HepG2 (cell line): ENCODE results near the gene DCDC1. TPM values are rescaled to one million over a fixed set of nuclear protein-coding genes. Genes with fewer than 3 reads are reported as not detected.

Experiments used
- ATAC-seq: fragments of 200-7000 bp; cut with Tn5 transposase; 3 replicates; pipeline ENCODE4 v1.9.1; 2020; ENCODE audit warnings: mild to moderate bottlenecking, moderate library complexity
- BruUV-seq: library from RNA; stranded (reverse); fragments of 400-500 nt; replicated peaks from 2 replicates; lab custom pipeline; 2021; lab: Mats Ljungman, UMichigan
- CTCF ChIA-PET: fragments of 300-600 bp; formaldehyde crosslinking; extraction: SDS; loops from one replicate; lab custom pipeline; 2021; ENCODE audit warnings: low total read pairs, inconsistent platforms, low intra/inter-chr PET ratio; lab: Yijun Ruan, JAX
- POLR2A ChIA-PET: fragments of 350-600 bp; sonication (Branson Sonifier 250); formaldehyde crosslinking; loops from one replicate; lab custom pipeline; 2020; ENCODE audit warnings: antibody characterized with exemption, inconsistent platforms; lab: Yijun Ruan, JAX
- DNase-seq: peaks from one replicate; pipeline ENCODE4 v3.0.0-alpha.2; 2015; ENCODE audit warnings: low spot score
- FAIRE-seq: peaks from 3 replicates; lab custom pipeline; 2011; peaks lifted over from hg19 to GRCh38; lab: Jason Lieb, UNC
- H2AFZ ChIP-seq: one replicate; pipeline ENCODE4 v1.6.1; 2011; ENCODE audit warnings: low read length, inconsistent platforms
- H3K27ac ChIP-seq: fragments of 300-600 bp; 3 replicates; pipeline ENCODE4 v1.8.0; 2011; ENCODE audit warnings: mixed run types, mild to moderate bottlenecking, mixed read lengths, low read length, inconsistent platforms; ENCODE audit not compliant: insufficient read depth; ENCODE audit errors: extremely low read length
- H3K27me3 ChIP-seq, 2 experiments: fragments of 200-600 bp in 1 of 2; 2 replicates in 1 of 2; 3 replicates in 1 of 2; pipeline versions ENCODE4 v1.6.0 to v1.8.0; 2011; ENCODE audit warnings: low read length in 2 of 2, mild to moderate bottlenecking in 2 of 2, moderate library complexity in 2 of 2, inconsistent platforms in 1 of 2; ENCODE audit not compliant: insufficient read depth in 2 of 2, control insufficient read depth in 1 of 2
- H3K36me3 ChIP-seq, 2 experiments: fragments of 200-600 bp in 1 of 2; replicated peaks in 1 of 2; 2 replicates in 1 of 2; 3 replicates in 1 of 2; pipeline versions ENCODE4 v1.5.1 to v1.8.0; 2011; ENCODE audit warnings: low read length in 2 of 2, inconsistent platforms in 1 of 2; ENCODE audit not compliant: insufficient read depth in 2 of 2, control insufficient read depth in 1 of 2
- H3K4me1 ChIP-seq: 2 replicates; pipeline ENCODE4 v1.5.1; 2012; ENCODE audit warnings: low read length, inconsistent platforms; ENCODE audit not compliant: insufficient read depth
- H3K4me2 ChIP-seq: 2 replicates; pipeline ENCODE4 v1.6.0; 2011; ENCODE audit warnings: low read depth, low read length, inconsistent platforms
- H3K4me3 ChIP-seq, 3 experiments: fragments of 200-600 bp in 1 of 3; sonication (generic), shearing (Covaris generic) in 1 of 3; replicated peaks in 1 of 3; 2 replicates each; pipeline ENCODE4 v1.5.1; 2011 to 2016; ENCODE audit warnings: low read length in 3 of 3, inconsistent platforms in 2 of 3, low read depth in 2 of 3, mild to moderate bottlenecking in 2 of 3, control low read depth in 1 of 3, mixed read lengths in 1 of 3; ENCODE audit not compliant: insufficient read depth in 1 of 3
- H3K79me2 ChIP-seq: one replicate; pipeline ENCODE4 v1.6.1; 2011; ENCODE audit warnings: low read length, inconsistent platforms; ENCODE audit not compliant: insufficient read depth
- H3K9ac ChIP-seq: 2 replicates; pipeline ENCODE4 v1.6.0; 2011; ENCODE audit warnings: mild to moderate bottlenecking, low read depth, low read length, inconsistent platforms; ENCODE audit not compliant: insufficient read depth
- H3K9me3 ChIP-seq: 2 replicates; pipeline ENCODE4 v1.5.1; 2012; ENCODE audit warnings: mild to moderate bottlenecking, low read length
- H4K20me1 ChIP-seq: 2 replicates; pipeline ENCODE4 v1.6.0; 2011; ENCODE audit warnings: inconsistent platforms, mild to moderate bottlenecking, low read length, moderate library complexity; ENCODE audit not compliant: insufficient read depth
- ASH2L ChIP-seq: fragments of 300-600, 200-600 bp; sonication (generic); IDR thresholded peaks from 2 replicates; pipeline ENCODE4 v1.7.0; 2017; ENCODE audit warnings: low read depth, mild to moderate bottlenecking, moderate library complexity, mixed read lengths, low read length; ENCODE audit not compliant: insufficient read length
- CC2D1A ChIP-seq: sonication (generic); formaldehyde crosslinking; IDR thresholded peaks from 2 replicates; pipeline ENCODE4 v1.8.1; 2023; ENCODE audit warnings: mild to moderate bottlenecking, missing genetic modification reagents
- DDIT3 ChIP-seq: sonication (generic); formaldehyde crosslinking; IDR thresholded peaks from 2 replicates; pipeline ENCODE4 v1.4.0; 2020; ENCODE audit warnings: mild to moderate bottlenecking, missing genetic modification reagents
- ETV5 ChIP-seq: IDR thresholded peaks from 2 replicates; pipeline ENCODE4 v1.6.1; 2018; ENCODE audit warnings: missing biosample characterization, missing genetic modification reagents, inconsistent platforms, borderline replicate concordance
- GZF1 ChIP-seq: sonication (generic); formaldehyde crosslinking; IDR thresholded peaks from 2 replicates; pipeline ENCODE4 v1.5.1; 2020; ENCODE audit warnings: mild to moderate bottlenecking, missing genetic modification reagents
- HOXA9 ChIP-seq: sonication (generic); formaldehyde crosslinking; IDR thresholded peaks from 2 replicates; pipeline ENCODE4 v1.8.1; 2022; ENCODE audit warnings: missing genetic modification reagents, mild to moderate bottlenecking, moderate library complexity, borderline replicate concordance
- HOXD1 ChIP-seq: sonication (generic); formaldehyde crosslinking; IDR thresholded peaks from 2 replicates; pipeline ENCODE4 v1.5.0; 2020; ENCODE audit warnings: missing genetic modification reagents
- PAF1 ChIP-seq: IDR thresholded peaks from 2 replicates; pipeline ENCODE4 v1.6.1; 2016; ENCODE audit warnings: missing genetic modification reagents, missing compliant biosample characterization
- ZBTB8A ChIP-seq: sonication (generic); formaldehyde crosslinking; IDR thresholded peaks from 2 replicates; pipeline ENCODE4 v1.4.0; 2020; ENCODE audit warnings: mild to moderate bottlenecking, low read depth, missing genetic modification reagents, borderline replicate concordance
- ZNF142 ChIP-seq: sonication (generic); formaldehyde crosslinking; IDR thresholded peaks from 2 replicates; pipeline ENCODE4 v1.4.0; 2020; ENCODE audit warnings: missing genetic modification reagents
- ZNF431 ChIP-seq: sonication (generic); formaldehyde crosslinking; IDR thresholded peaks from 2 replicates; pipeline ENCODE4 v1.9.0; 2022; ENCODE audit warnings: missing genetic modification reagents, low read depth, mild to moderate bottlenecking, borderline replicate concordance
- WGBS: methylation state at CpG from one replicate; pipeline ENCODE4 v1.1.6; 2017; ENCODE audit warnings: low lambda C conversion rate; 5-methylcytosine and 5-hydroxymethylcytosine counted together
- in situ Hi-C: cut with HindIII; loops from 2 replicates; pipeline ENCODE4 v1.10.0; 2017; ENCODE audit warnings: low pct_unique_long_range_greater_than_20kb; ENCODE audit not compliant: extremely low pct_ligation_motif_present
- intact Hi-C: fragments of 100-400 bp; cut with micrococcal nuclease; formaldehyde crosslinking; loops from one replicate; pipeline ENCODE4 v1.10.0; 2022; ENCODE audit not compliant: unreplicated experiment
- polyA plus RNA-seq, 8 experiments: library from polyadenylated mRNA; depleted of rRNA in 3 of 8; stranded (reverse) in 7 of 8; unstranded in 1 of 8; fragments of >200 nt; fragmentation: Illumina TruSeq in 4 of 8; extraction: Trizol in 4 of 8; gene quantifications; 2 replicates each; pipeline versions ENCODE4 v1.2.1 to v1.2.3, GENCODE V29; 2011 to 2016; ENCODE audit warnings: low read depth in 4 of 8, missing spikeins in 1 of 8, mixed read lengths in 1 of 8; ENCODE audit not compliant: insufficient read depth in 1 of 8
- total RNA-seq, 5 experiments: library from RNA; depleted of rRNA; stranded (reverse); fragments of >200 nt; fragmentation: Illumina TruSeq; extraction: Trizol; gene quantifications; 2 replicates each; pipeline ENCODE4 v1.2.3, GENCODE V29; 2016; ENCODE audit warnings: low read depth in 1 of 5

DCDC1 gene
- total and polyA plus RNA-seq, 2 of the 13 experiments (the other 11 are each of a cell fraction or from before 2014, with no cell fraction given): 0.12 to 0.27 TPM

- H3K36me3 ChIP-seq: no peaks in the 10 kb centered on the region
- H3K4me3 ChIP-seq: no peak overlapping the region
- peaks cover 6% of the 10 kb centered on the region for H3K79me2 ChIP-seq
- H3K27me3 ChIP-seq: no peaks in the 10 kb centered on the region; a peak in 1 of 5 replicates
- in situ Hi-C loops: no loop called here
- H3K27ac ChIP-seq: no peak overlapping the region
- ATAC-seq (no peak), DNase-seq (no peak), FAIRE-seq (no peak)
- WGBS: 26% methylated on average over 4 of the region's 4 CpGs
- H3K4me2 ChIP-seq: no peak overlapping the region
- no peaks in the 10 kb centered on the region for H3K9me3 ChIP-seq
- POLR2A ChIA-PET: no interaction called here
- TF ChIP-seq PAF1 (CRISPR knock-in tag): no peak
- TF ChIP-seq DDIT3 (CRISPR knock-in tag): no peak
- TF ChIP-seq HOXA9: no peak
- TF ChIP-seq, all 625 proteins: peak for 0
- H2AFZ ChIP-seq: no peak overlapping the region
- H3K4me1 ChIP-seq: peaks cover 20% of the 10 kb centered on the region
- CTCF ChIA-PET: no interaction called here
- H3K9ac ChIP-seq: no peak overlapping the region
- intact Hi-C loops: no loop called here
- BruUV-seq: no TSS peak
- H4K20me1 ChIP-seq: no peaks in the 10 kb centered on the region
Measured at GRCh38 chr11:31366795-31367194, 2.7 kb downstream of the DCDC1 start.

- 61% methylated on average over 4 of the region's 4 CpGs for WGBS
- Histone ChIP-seq H3K4me1 (no peaks in the 10 kb centered on the region), H3K27ac (no peak overlapping the region), H3K9ac (no peak overlapping the region), H3K4me2 (no peak overlapping the region), H3K9me3 (no peaks in the 10 kb centered on the region), H3K27me3 (no peaks in the 10 kb centered on the region), H4K20me1 (no peaks in the 10 kb centered on the region), H3K79me2 (no peaks in the 10 kb centered on the region), H2AFZ (no peak overlapping the region), H3K36me3 (no peaks in the 10 kb centered on the region), H3K4me3 (no peak overlapping the region)
- FAIRE-seq (no peak), DNase-seq (no peak), ATAC-seq (no peak)
- CTCF ChIA-PET: no interaction called here
- in situ Hi-C loops: no loop called here
- no TSS peak for BruUV-seq
- POLR2A ChIA-PET: no interaction called here
- TF ChIP-seq ASH2L (no peak), CC2D1A (CRISPR knock-in tag) (no peak), ZBTB8A (no peak), HOXD1 (CRISPR knock-in tag) (no peak), ETV5 (CRISPR knock-in tag) (no peak), ZNF142 (CRISPR knock-in tag) (no peak), ZNF431 (CRISPR knock-in tag) (no peak), GZF1 (CRISPR knock-in tag) (no peak)
- intact Hi-C loops: no loop called here
Measured at GRCh38 chr11:31361743-31362142, 7.8 kb downstream of the DCDC1 start.
